ENCODE results near the gene GPC6.

DNA sequence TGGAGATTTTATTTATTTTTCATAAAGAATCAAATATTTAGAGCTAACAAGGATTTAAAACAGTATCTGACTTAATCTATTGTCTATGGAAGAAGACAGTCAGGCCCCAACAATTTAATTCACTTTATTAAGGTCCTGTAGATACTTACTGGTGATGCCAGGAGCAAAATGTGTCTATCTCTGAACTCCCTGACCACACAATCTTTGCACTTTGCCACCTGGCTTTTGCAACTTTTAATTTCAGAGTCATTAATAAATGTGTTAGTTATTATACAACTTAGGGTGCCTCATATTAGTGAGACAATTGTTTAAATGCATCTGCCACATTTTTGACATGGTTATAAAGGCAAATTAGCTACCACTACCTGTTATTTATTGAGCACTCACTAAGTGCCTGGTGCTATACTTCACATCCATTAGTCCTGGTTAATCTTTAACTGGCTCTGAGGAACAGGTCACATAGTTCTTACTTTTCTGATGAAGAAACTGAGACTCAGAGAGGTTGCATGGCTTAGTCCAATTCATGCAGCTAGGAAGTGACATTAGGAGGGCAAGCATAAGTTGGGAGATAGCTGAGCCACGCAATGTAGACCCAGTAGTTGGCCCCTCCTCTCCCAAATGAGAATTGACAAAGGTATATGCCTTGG lies 955.0 kb downstream of the GPC6 start:
- no peak for TF ChIP-seq GATA3 (IDR thresholded peaks at IDR 0.05; ENCODE audit: low read depth, low read length)
- TF ChIP-seq GATA2 (IDR thresholded peaks at IDR 0.05; ENCODE audit: low read depth, low read length) = no peak

Measured in SH-SY5Y (cell line).